CD4-positive, alpha-beta T cell treated with Interferon gamma for 1 hour (primary cell): ENCODE results near the gene C11orf21.
A peak's percentile ranks its signal among the peaks of the same experiment; 100 is the strongest.
"Not testable (repeated sequence)": the region's sequence is repeated elsewhere in the genome, so short reads cannot be mapped to it uniquely, and the experiment has no call there.

Experiments used
- DNase-seq: peaks from one replicate; pipeline ENCODE4 v3.0.0-alpha.2; 2020

Gene C11orf21

DNA sequence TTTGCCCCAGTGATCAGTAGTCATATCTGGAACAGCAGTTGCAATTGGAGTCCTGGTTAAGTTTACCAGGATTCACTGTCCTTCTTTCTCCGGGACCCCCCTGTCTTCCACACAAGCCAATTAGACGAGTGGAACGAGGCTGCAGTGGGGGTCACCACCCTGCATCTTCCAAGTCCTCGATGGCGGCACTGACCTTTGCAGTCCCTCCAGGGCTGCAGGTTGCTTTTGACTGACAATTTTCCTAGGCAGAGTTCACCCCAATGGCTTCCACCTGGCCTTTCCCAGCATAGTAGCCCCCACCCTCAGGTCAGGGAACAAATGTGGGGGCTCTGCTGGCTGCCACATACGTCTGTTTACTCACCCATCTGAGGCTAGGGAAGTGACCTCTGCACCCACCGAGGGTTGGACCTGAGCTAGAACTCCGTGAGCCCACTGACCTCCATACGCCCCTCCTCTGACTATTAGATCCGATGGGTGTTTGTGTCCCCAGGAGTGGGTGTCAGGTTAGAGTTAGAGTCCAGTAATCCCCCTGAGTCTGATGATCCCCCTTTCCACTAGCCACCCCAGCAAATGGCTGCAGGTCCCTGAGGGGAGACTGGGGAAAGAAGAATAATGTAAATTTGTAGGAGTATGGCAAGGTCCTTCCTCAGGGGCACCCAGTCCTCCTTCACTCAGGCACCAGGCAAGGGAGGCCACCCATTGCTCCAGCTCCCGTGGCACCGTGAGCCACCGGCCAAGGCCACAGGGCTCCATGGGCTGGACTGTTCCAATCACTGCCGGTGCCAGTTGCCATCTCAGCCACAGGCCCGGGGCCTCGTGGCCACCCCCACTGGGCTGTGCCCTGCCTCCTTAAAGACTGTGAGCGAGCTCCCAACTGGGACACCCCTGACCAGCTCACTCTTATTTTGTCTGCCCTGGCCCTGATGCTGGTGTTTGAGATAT is 5.5 kb downstream of the C11orf21 start:
- no peak for DNase-seq

DNA sequence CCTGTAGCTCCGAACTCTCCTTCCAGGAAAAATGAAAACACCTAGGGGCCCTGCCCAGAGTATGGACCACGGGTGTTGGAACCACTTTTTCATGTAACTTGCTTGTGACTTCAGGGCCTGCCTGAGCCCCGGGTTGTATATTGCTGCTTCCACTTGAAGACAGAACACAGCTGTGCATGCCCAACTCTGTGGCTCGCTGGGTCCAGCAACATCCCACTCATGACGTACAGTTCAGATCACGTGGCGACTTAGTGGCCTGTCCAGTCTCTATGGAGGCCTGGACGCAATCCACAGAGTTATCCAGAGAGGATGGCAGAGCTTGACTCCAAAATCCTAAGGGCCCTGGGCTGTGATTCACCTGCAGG is 6.8 kb downstream of the C11orf21 start:
- DNase-seq: no peak

DNA sequence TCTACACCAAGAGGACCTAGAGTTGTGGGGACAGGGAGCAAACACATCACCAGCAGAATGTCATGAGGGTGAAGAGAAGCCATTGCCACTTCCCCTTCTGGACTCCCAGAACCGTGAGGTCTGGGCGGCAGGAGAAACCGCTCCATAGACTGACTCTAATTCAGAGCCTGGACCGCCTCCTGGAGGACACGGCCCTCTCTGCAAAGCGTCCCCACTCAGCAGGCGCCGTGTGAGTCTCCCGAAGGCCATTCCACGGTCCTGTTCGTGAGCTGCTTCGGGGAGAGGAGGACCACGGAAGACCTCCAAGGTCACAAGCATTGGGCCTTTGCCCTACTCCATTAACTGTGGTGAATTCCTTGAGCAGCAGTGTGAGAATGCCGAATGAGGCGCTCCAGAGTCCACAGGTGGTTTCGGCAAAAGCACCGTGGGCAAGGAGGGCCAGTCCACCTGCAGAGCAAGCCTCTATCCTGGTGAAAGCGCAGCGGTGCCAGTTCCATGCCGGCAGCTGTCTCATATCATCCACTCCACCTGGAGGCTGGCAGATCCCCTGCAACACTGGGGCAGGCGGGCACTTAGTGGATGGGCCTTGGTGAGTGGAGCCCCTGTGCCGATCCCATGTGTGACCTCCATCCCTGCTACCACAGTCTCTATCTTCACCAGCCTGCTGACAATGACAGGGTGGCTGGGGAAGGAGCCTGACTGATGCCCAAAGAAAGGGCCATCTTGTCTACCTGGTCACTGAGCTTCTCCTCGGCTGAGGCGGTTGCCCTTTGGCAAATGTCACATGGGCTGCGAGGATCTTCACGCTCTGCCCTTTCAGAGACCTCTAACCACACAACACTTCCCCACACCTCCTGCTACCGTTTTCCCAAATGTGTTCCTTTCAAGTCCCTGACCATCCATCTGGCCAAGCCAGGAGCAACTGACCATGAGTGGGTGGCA is 7.5 kb downstream of the C11orf21 start:
- no peak for DNase-seq

DNA sequence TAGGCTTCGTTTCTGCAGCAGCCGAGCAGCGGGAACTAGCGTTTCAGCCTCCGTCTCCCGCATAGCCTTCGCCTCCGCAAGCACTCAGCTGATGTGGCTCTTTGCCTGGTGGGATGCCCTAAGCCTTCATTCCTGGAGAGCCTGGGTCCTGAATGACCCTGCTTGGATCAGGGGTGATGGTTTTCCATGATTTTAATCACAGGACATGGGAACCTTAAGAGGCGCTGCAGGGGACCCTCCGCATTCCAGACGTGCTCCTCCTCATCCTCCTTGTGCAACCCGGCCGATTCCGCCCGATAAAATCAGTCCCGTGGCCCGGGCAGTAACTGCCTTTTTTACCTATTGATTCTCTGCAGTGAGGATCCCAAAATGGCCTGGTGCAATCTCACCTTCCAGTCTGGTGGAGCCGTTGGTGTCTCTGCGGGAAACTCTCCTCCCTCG is 8.2 kb downstream of the C11orf21 start:
- DNase-seq: no peak

DNA sequence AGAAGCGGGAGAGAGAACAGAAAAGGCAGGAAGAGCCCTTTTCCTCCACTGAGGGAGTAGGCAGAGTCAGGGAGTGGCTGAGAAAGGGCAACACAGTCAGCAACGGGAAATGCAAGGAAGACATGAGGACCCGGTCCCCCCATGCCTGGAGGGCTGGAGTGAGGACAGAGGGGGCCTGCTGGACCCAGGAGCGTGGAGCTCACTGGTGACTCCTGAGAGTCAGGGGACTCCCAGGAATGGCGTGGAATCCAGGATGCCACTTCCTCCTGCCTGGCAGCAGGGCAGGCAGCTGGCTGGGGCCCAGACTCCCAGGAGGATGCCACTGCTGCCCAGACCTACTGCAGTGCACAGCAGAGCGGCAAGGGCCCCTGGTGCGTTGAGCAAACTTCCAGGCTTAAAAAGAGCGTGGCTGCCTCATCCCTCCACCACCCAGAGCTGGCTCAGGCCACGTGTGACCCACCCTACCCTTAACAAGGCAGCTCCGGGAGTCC is 11.3 kb downstream of the C11orf21 start:
- DNase-seq: no peak

DNA sequence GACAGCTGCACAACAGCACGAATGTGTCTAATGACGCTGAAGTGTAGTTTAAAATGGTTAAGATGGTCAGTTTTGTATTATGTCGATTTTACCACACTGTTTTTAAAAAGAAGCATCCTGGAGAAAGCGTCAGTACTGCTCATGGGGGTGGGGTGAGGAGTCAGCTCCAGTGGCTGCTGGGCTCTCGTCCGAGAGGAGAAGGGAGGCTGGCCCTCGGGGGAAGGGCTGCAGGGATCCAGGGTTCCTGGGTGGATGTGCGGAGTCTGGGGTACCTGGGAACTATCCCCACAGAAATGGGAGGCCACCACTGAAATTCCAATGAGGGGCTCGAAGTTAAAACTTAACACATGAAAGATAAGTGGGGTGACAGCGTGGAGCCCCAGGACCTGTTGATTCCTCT is 11.9 kb downstream of the C11orf21 start:
- DNase-seq: no peak

DNA sequence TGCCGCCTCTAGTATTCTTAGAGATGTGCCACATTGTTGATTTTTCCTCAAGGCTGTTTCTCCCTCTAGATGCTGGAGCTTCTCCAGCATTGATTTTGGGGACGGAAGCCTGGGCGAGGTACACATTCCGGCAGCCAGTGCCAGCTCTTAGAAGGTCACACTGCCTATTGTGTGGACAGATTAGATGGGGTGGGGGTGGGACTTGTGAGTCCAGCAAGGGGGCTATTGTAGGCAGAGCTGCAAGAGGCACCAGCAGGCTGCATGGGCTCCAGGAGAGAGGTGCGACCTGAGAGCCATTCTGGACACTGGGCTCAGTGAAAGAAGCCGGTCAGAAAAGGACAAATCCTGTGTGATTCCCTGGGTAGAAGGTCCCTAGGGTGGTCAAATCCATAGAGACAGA is 12.4 kb downstream of the C11orf21 start:
- no peak for DNase-seq

DNA sequence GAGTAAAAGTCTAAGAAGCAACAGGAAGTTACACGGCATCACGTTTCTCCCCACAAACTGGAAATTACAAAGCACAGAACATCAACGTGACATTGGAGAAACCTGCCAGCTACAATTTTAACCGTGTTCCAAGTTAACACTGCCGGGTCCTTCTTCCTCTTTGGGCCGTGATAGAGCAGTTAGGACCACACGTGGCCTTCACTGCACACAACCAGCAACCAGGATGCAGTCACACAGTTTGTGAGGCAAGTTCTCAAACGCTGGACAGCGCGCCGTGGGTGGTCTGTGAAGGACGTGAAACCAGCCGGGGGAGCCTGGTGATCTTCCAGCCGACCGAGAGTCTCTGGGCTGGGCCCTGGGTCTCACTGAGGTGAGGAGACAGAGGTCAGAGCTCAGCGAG is 14.6 kb downstream of the C11orf21 start:
- DNase-seq: no peak

DNA sequence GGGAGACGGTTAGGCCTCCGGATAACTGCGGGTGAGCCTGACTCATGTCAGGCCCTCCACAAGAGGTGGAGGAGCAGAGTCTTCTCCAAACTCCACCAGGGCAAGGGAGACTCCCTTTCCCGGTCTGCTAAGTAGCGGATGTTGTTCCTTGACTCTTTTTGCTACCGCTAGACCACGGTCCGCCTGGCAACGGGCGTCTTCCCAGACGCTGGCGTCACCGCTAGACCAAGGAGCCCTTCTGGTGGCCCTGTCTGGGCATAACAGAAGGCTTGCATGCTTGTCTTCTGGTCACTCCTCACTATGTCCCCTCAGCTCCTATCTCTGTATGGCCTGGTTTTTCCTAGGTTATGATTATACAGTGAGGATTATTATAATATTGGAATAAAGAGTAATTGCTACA is 15.4 kb downstream of the C11orf21 start:
- not testable (repeated sequence) for DNase-seq

DNA sequence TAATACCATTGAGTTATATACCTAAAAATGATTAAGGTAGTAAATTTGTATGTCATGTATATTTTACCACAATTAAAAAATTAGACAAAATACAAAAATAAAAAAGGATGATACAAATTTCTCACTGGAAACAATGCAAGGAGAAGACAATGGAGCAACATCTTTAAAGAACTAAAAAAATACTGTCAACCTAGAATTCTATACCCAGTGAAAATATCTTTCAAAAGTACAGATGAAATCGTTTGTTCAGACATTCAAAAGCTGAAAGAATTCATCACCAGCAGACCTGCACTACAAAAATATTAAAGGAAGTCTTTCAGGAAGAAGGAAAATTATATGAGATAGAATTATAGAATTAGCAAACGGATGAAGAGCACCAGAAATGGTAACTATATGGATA is 21.5 kb downstream of the C11orf21 start:
- DNase-seq: no peak

DNA sequence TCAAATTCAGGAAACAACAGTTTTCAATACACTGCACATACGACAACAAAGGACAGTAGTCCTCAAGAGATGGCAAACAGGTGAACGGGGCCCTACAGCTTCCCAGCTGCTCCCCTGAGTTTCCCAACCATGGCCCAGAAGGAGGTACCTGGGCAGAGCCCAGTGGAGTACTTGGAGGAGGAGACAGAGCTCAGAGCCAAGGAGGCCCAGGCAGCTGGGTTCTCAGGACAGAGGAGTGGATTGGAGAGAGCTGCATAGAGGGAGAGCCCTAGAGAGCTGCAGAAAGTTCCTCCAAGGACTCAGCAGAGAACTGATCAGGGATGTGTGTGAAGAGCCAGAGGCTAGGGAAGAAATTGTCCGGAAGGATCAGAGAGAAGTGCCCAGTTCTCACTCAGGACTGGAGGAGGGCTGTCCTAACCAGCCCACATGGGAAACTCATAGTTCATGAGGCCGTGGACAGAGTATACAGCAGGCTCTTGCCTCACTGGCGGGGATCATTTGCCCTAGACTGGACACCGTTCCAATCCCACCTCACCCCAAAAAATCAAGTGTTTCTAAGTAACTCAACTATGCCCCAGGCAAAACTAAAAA is 23.7 kb downstream of the C11orf21 start:
- DNase-seq: no peak

DNA sequence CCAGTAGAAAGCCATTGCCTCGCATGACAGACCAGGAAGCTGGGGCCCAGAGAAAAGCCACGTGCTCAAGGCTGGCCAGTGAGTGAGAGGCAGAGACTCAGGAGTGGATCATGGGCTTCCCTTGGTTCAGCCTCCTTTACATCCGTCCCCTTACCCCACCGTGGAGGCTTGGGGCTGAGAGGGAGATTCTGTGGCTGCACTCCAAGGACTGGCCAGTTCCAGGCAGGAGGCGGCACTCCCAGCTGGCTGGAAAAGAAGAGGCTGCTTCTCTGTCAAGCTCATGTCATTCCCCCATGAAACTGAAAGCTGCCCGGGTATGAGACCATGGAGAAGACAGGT is 24.7 kb downstream of the C11orf21 start:
- no peak for DNase-seq

DNA sequence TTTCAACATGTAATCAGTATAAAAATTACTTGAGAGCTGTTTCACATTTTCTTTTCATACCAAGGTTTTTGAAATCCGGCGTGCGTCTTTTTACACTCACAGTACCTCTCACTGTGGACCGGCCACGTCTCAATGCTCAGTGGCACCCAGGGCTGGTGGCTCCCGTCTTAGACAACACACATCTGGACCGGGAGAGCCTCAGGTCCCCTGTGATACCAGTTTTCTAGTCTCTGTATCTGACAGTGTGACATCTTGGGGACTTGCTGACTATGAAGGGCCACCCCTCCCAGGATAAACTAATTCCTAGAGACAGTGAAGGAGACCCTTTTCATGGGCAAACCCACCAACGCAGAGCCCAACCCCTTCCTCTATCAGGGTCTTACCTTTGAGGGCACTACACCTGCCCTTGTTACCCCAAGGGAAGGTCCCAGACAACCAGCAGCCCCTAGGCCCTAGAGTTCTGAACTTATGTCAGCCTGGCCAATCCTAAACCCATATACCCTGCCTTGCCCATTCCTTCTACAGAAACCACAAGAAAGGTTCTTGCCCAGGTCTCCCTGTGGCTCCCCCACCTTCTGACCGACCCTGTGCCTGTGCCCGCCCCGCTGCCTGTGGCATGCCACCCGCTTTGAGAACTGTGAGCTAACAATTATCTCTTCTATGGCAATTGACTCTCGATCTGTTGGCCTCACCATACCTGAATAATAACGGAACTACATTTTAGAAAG is 25.3 kb downstream of the C11orf21 start:
- DNase-seq: no peak

DNA sequence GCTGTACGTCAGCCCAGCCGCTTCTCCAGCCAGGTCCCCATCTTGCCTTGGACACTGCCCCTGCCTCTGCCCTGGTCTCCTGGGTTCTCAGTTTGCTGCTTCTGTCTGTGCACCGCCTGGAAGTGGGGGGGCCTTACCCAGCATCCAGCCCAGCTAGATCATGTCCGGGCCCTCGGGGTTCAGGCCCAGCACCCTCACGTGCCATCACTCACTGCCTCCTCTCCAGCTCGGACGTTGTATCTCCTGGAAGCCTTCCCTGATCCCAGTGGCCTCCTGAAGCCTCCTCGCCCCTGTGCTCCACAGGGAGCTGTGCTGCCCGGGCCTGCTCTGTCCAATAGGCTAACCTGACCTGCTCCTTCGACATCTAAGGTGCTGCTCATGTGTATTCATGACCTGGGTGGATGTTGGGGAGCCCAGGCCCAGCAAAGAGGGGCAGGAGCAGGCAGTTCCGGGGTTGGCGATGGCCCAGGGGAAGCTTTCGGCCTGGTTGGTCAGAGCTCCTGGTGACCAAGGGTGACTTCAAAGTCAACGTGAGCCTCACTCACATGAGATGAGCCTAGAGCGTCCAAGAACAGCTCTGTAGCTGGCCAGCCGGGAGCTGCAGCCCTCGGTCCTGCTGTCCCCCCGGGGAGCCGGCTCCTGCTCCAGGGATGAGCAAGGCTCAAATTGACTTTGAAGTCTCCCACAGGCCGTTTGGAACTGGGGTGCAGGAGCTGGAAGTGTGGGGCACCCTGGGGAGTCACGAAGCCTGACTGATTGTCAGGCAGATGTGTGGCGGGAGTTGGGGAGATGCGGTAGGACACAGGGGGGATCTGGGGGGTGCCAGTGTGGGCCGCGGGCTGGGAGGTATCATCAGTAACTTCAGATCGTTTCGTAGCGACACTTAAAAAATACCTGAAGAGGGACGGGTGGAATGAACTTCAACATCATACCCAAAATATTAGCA is 26.1 kb downstream of the C11orf21 start:
- DNase-seq: no peak

DNA sequence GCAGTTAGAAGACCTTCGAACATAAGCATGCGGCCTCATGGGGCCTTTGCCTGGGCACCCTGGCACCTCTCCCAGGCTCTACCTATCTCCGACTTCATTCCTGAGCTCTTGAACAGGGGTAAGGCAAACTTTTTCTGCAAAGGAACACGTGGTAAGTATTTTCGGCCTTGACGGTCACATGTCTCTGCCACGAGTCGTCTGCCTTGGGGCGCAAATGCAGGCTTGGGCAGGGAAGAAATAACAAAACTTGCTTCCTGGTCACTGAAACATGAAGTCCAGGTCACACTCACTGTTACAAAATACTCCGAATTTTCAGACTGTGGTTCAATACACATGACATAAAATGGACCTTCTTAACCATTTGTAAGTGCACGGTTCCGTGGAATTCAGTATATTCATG is 27.9 kb downstream of the C11orf21 start:
- no peak for DNase-seq

DNA sequence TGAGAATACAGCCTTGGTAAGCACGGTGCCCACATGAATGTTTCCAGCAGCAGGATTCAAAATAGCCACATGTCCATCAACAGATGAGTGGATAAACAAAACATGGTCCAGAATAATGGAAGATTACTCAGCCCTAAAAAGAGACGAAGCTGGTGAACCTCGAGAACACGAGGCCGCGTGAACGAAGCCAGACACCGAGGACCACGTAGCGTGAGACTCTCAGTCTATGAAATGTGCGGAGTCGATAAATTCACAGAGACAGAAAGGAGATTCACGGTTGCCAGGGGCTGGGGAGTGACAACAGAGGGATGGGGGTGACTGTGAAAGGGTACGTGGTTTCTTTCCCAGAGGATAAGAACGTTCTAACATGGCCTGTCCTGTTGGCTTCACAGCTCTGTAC is 28.4 kb downstream of the C11orf21 start:
- no peak for DNase-seq

DNA sequence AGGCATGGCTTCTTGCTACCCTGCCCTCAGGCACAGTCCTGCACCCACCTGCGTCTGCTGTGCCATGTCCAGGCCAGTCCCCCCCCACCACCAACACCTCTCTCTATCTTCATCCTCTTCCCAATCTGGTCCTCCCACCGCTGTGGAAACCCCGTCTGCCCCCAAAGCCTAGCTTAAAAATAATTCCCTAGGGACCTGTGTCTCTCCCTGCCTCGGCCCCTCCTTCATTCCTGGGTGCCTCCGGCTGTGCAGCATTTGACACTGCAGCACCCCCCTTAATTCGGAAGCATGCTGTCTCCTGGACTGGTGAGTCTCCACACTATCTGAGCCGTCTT is 28.8 kb downstream of the C11orf21 start:
- DNase-seq: no peak

DNA sequence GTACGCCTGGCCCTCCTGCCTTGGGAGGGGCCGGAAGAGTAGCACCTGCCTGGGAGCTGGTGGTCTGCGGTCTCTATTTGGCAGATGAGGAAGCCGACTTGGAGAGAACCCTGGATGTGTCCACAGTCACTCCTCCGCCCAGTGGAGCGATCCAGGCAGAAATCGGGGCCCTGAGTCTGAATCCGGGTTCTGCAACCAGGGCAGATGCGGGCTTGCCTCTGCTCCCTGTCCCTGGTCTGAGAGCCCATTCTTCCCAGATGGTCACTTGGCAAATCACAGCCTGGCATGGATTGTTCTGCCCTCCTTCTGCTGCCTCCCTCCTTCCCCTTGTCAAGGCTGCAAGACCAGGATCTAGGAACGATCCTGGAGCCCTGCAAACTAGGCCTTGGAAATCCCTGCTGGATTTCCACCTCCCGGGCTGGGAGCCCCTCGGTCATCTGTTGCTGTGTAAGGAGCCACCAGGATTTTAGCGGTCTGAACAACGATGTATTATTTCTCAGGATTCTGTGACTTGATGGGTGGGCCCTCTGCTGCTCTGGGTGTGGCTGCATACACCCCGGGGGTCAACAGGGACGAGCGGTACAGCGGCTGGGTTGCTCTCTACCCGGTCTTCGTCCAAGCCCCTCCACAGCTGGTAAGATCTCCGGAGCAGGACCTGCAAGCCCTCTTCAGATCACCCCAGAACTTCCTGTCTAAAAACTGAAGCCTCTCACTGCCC is 29.3 kb downstream of the C11orf21 start:
- no peak for DNase-seq

DNA sequence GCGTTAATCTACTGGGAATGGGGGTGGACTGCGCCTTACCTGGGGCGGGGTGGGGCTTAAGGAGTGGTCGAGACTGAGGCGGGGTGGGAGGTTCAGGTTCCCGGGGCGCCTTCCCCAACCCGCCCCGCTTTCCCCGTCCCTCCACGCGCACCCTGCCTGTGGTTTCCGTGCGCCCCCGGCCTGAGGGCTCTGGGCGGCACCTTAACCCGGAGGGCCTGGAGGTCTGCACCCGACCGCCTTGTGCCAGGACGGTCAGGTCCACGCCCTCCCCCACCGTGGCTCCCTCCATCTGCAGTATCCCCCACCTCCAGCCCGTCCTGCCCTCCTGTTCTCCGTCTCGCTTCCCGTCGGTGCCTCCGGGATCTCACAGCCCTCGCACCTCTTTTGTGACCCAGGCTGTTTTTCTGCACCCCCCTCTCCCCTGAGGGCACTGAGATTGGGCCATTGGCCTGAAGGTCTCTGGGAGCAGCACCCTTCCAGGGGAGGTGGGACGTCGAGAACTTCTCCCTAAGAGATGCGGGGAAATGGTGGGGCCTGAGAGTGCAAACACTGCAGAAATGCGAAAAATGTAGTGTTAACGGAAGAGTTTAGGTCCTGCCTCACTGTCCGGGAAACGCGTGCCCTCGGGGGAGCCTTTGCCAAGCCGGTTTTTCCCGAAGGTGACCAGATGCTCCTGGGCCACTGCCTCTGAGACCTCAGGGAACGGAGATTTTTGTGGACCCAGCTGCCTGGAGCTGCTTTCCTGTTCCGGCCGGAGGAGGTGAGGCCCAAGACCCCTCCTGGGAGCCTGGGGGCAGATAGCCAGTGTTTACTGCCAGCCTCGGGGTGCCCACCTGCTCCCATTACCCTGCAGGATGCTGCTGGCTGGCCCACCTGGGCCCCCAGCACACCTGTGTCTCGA is 30.1 kb downstream of the C11orf21 start:
- DNase-seq: no peak

DNA sequence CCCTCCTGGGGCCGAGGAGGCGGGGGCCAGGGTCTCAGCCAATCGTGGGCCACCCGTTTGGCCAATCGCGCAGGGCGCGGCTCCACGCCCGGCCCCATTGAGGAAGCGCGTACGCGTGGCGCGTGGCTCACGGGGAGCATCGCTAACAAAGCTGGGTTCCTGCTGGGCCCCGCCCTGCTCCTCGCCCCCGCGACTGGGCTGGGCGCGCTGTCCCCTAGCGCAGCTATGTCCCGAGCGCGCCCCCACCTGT is 30.7 kb downstream of the C11orf21 start:
- peak; percentile 75 for DNase-seq
